Neural cell (in vitro differentiated cells): ENCODE data around the gene PTPRN2. TPM values are rescaled to one million over a fixed set of nuclear protein-coding genes. Genes with fewer than 3 reads are reported as not detected.

Experiments
- H2AFZ ChIP-seq: fragments of 200-600, 300-800 bp; sonication (generic), shearing (Covaris generic); 2 replicates; pipeline ENCODE4 v1.6.0; 2014; ENCODE audit warnings: low read depth, mild to moderate bottlenecking, antibody characterized with exemption, low read length, moderate library complexity
- H3F3A ChIP-seq: fragments of 200-600 bp; shearing (Covaris generic); 2 replicates; pipeline ENCODE4 v1.6.1; 2016; ENCODE audit warnings: mild to moderate bottlenecking, moderate library complexity, mixed read lengths, antibody characterized with exemption, low read length; ENCODE audit not compliant: insufficient read depth, poor library complexity, severe bottlenecking
- H3K27ac ChIP-seq: fragments of 200-600, 300-800 bp; sonication (generic), shearing (Covaris generic); 2 replicates; pipeline ENCODE4 v1.5.1; 2014; ENCODE audit warnings: mild to moderate bottlenecking, low read length, moderate library complexity
- H3K27me3 ChIP-seq: fragments of 300-800, 200-600 bp; sonication (generic), shearing (Covaris generic); 2 replicates; pipeline ENCODE4 v1.6.0; 2014; ENCODE audit warnings: mild to moderate bottlenecking, low read depth, low read length, moderate library complexity; ENCODE audit not compliant: insufficient read depth
- H3K36me3 ChIP-seq: fragments of 300-800, 200-600 bp; sonication (generic), shearing (Covaris generic); 2 replicates; pipeline ENCODE4 v1.5.1; 2014; ENCODE audit warnings: mild to moderate bottlenecking, antibody characterized with exemption, low read length, moderate library complexity; ENCODE audit not compliant: insufficient read depth
- H3K4me2 ChIP-seq: fragments of 300-800, 200-600 bp; sonication (generic), shearing (Covaris generic); 2 replicates; pipeline ENCODE4 v1.6.0; 2014; ENCODE audit warnings: mild to moderate bottlenecking, low read length
- H3K4me3 ChIP-seq: fragments of 300-800, 200-600 bp; sonication (generic), shearing (Covaris generic); 2 replicates; pipeline ENCODE4 v1.5.1; 2014; ENCODE audit warnings: mild to moderate bottlenecking, low read length, moderate library complexity
- H3K79me2 ChIP-seq: fragments of 200-600 bp; shearing (Covaris generic); replicated peaks from 2 replicates; pipeline ENCODE4 v1.6.0; 2014; ENCODE audit warnings: mild to moderate bottlenecking, low read length, moderate library complexity; ENCODE audit not compliant: insufficient read depth
- H3K9ac ChIP-seq: fragments of 300-800, 200-600 bp; sonication (generic), shearing (Covaris generic); 2 replicates; pipeline ENCODE4 v1.6.1; 2016; ENCODE audit warnings: mild to moderate bottlenecking, low read length, mixed read lengths
- H3K9me2 ChIP-seq: fragments of 200-600 bp; shearing (Covaris generic); 2 replicates; pipeline ENCODE4 v1.6.1; 2016; ENCODE audit warnings: mild to moderate bottlenecking, low read length, mixed read lengths; ENCODE audit not compliant: insufficient read depth
- H3K9me3 ChIP-seq: fragments of 200-600, 300-800 bp; sonication (generic), shearing (Covaris generic); 2 replicates; pipeline ENCODE4 v1.6.1; 2016; ENCODE audit warnings: mild to moderate bottlenecking, mixed run types, low read length, moderate library complexity, mixed read lengths
- H4K20me1 ChIP-seq: fragments of 200-600 bp; shearing (Covaris generic); 2 replicates; pipeline ENCODE4 v1.6.1; 2016; ENCODE audit warnings: mild to moderate bottlenecking, mixed run types; ENCODE audit not compliant: insufficient read depth
- EP300 ChIP-seq: fragments of 450-650 bp; conservative IDR thresholded peaks from 2 replicates; pipeline ENCODE4 v1.6.1; 2014; ENCODE audit warnings: antibody characterized with exemption, mild to moderate bottlenecking, moderate library complexity; ENCODE audit not compliant: poor library complexity, severe bottlenecking
- EZH2 ChIP-seq: fragments of 200-600, 300-800 bp; shearing (Covaris generic), sonication (generic); IDR thresholded peaks from 2 replicates; pipeline ENCODE4 v1.6.1; 2014; ENCODE audit warnings: antibody characterized with exemption, low read length, borderline replicate concordance, mild to moderate bottlenecking; ENCODE audit not compliant: insufficient read depth, poor library complexity, severe bottlenecking
- MXI1 ChIP-seq: fragments of 450-650 bp; conservative IDR thresholded peaks from 2 replicates; pipeline ENCODE4 v1.6.1; 2014; ENCODE audit warnings: antibody characterized with exemption, mild to moderate bottlenecking; ENCODE audit not compliant: poor library complexity, severe bottlenecking
- POLR2AphosphoS5 ChIP-seq: IDR thresholded peaks from 2 replicates; pipeline ENCODE4 v1.6.1; 2012
- RAD21 ChIP-seq: fragments of 450-650 bp; conservative IDR thresholded peaks from 2 replicates; pipeline ENCODE4 v1.6.1; 2014; ENCODE audit warnings: antibody characterized with exemption, mild to moderate bottlenecking, moderate library complexity
- SMC3 ChIP-seq: fragments of 450-650 bp; conservative IDR thresholded peaks from 2 replicates; pipeline ENCODE4 v1.6.1; 2014; ENCODE audit warnings: antibody characterized with exemption, mild to moderate bottlenecking, moderate library complexity; ENCODE audit not compliant: poor library complexity
- TAF1 ChIP-seq: IDR thresholded peaks from 2 replicates; pipeline ENCODE4 v1.6.1; 2012; ENCODE audit warnings: low read depth
- polyA plus RNA-seq: library from polyadenylated mRNA; depleted of rRNA; stranded (reverse); fragments of >200 nt; gene quantifications from 2 replicates; pipeline ENCODE4 v1.2.3, GENCODE V29; 2014
- TF ChIP-seq, protein P1 (sequence below): fragments of 450-650 bp; IDR thresholded peaks from 2 replicates; pipeline ENCODE4 v1.5.1; 2014; ENCODE audit warnings: antibody characterized with exemption, mild to moderate bottlenecking, moderate library complexity; ENCODE audit not compliant: poor library complexity, severe bottlenecking
- TF ChIP-seq, protein P2 (sequence below): IDR thresholded peaks from 2 replicates; pipeline ENCODE4 v1.6.1; 2012; ENCODE audit warnings: borderline replicate concordance

The PTPRN2 gene
- polyA plus RNA-seq, 1 donor from 2014 or later, result 31.0 TPM

DNA sequence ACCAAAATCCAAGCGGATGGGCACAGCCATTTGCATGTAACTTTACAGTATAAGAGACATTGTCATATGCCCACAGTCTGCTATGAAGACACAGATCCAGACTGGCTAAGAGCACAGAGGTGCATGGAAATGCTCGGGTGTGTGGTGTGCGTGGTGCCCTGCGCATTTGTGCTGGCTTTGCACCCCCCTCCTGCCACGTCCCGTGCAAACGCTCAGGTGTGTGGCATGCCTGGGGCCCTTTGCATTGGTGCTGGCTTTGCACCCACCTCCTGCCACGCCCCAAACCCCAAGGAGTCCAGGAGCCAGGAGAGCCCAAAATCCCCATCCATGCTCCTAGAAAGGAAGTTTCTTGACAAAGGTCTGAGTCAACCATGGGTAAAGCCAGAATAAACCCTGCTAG is 306.2 kb downstream of the PTPRN2 start:
- Histone ChIP-seq H2AFZ (no peak overlapping the region), H4K20me1 (no peaks in the 10 kb centered on the region), H3K9me2 (no peaks in the 10 kb centered on the region), H3K27me3 (no peaks in the 10 kb centered on the region), H3K4me2 (no peak overlapping the region), H3K27ac (no peak overlapping the region), H3F3A (no peaks in the 10 kb centered on the region), H3K4me3 (no peak overlapping the region), H3K9me3 (no peaks in the 10 kb centered on the region), H3K79me2 (no peaks in the 10 kb centered on the region), H3K9ac (no peak overlapping the region), H3K36me3 (no peaks in the 10 kb centered on the region)
- TF ChIP-seq, protein P1, sequence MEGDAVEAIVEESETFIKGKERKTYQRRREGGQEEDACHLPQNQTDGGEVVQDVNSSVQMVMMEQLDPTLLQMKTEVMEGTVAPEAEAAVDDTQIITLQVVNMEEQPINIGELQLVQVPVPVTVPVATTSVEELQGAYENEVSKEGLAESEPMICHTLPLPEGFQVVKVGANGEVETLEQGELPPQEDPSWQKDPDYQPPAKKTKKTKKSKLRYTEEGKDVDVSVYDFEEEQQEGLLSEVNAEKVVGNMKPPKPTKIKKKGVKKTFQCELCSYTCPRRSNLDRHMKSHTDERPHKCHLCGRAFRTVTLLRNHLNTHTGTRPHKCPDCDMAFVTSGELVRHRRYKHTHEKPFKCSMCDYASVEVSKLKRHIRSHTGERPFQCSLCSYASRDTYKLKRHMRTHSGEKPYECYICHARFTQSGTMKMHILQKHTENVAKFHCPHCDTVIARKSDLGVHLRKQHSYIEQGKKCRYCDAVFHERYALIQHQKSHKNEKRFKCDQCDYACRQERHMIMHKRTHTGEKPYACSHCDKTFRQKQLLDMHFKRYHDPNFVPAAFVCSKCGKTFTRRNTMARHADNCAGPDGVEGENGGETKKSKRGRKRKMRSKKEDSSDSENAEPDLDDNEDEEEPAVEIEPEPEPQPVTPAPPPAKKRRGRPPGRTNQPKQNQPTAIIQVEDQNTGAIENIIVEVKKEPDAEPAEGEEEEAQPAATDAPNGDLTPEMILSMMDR, result no peak
- no peak for TF ChIP-seq EZH2
- TF ChIP-seq POLR2AphosphoS5, result no peak
- TF ChIP-seq SMC3, result no peak
- no peak for TF ChIP-seq EP300

DNA sequence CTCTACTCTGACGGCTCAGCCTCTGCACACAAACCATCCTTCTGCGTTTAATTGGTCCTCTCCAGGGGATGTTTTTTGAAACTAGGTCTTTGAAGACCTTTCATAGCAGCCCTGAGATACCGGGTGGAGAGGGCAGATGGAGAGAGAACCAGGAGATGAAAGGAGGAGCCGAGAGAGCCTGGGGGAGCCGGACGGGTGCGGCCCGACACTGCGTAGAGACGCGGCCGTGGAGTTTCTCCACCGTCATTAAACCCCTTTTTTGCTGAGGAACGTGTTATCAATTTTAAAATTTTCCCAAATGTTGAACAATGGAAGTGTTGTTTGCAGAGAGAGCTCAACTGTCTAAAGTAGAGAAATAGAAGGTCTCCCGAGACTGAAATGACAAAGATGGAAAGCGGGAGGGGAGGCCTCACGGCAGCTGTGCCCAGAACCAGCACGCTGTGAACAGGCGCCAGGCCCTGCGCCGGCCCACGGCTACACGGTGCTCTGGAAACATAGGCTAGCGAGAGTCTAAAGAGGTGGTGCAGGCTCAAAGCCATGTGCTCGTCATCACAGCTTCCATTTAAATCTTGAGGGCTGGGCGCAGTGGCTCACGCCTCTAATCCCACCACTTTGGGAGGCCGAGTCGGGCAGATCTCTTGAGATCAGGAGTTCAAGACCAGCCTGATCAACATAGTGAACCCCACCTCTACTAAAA is 307.0 kb downstream of the PTPRN2 start:
- Histone ChIP-seq H3K9me3 (no peaks in the 10 kb centered on the region), H3K4me3 (no peak overlapping the region)
- no peak for TF ChIP-seq RAD21
- no peak for TF ChIP-seq EZH2
- no peak for TF ChIP-seq EP300
- TF ChIP-seq MXI1, result no peak
- TF ChIP-seq, protein P2, sequence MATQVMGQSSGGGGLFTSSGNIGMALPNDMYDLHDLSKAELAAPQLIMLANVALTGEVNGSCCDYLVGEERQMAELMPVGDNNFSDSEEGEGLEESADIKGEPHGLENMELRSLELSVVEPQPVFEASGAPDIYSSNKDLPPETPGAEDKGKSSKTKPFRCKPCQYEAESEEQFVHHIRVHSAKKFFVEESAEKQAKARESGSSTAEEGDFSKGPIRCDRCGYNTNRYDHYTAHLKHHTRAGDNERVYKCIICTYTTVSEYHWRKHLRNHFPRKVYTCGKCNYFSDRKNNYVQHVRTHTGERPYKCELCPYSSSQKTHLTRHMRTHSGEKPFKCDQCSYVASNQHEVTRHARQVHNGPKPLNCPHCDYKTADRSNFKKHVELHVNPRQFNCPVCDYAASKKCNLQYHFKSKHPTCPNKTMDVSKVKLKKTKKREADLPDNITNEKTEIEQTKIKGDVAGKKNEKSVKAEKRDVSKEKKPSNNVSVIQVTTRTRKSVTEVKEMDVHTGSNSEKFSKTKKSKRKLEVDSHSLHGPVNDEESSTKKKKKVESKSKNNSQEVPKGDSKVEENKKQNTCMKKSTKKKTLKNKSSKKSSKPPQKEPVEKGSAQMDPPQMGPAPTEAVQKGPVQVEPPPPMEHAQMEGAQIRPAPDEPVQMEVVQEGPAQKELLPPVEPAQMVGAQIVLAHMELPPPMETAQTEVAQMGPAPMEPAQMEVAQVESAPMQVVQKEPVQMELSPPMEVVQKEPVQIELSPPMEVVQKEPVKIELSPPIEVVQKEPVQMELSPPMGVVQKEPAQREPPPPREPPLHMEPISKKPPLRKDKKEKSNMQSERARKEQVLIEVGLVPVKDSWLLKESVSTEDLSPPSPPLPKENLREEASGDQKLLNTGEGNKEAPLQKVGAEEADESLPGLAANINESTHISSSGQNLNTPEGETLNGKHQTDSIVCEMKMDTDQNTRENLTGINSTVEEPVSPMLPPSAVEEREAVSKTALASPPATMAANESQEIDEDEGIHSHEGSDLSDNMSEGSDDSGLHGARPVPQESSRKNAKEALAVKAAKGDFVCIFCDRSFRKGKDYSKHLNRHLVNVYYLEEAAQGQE, result no peak
- no peak for TF ChIP-seq POLR2AphosphoS5
- TF ChIP-seq, protein P1, result no peak
- TF ChIP-seq TAF1, result no peak
- TF ChIP-seq SMC3, result no peak

More for the DNA sequence above, 307.0 kb downstream of the PTPRN2 start:
- no peaks in the 10 kb centered on the region for H3K36me3 ChIP-seq
- H3K9ac ChIP-seq, result no peak overlapping the region
- no peak overlapping the region for H2AFZ ChIP-seq
- no peak overlapping the region for H3K27ac ChIP-seq
- no peaks in the 10 kb centered on the region for H3F3A ChIP-seq
- H3K27me3 ChIP-seq, result no peaks in the 10 kb centered on the region
- no peaks in the 10 kb centered on the region for H3K79me2 ChIP-seq
- no peaks in the 10 kb centered on the region for H3K9me2 ChIP-seq
- no peak overlapping the region for H3K4me2 ChIP-seq
- no peaks in the 10 kb centered on the region for H4K20me1 ChIP-seq
